Epidermal melanocyte (primary cell): ENCODE data around the gene FNDC1.

Experiments used
- DNase-seq: peaks from one replicate; pipeline ENCODE4 v3.0.0; 2011; ENCODE audit warnings: low spot score; ENCODE audit not compliant: insufficient read length

The FNDC1 gene

GRCh38 chr6:159305804-159306537 is 136.8 kb downstream of the FNDC1 start:
- DNase-seq, result no peak

DNA sequence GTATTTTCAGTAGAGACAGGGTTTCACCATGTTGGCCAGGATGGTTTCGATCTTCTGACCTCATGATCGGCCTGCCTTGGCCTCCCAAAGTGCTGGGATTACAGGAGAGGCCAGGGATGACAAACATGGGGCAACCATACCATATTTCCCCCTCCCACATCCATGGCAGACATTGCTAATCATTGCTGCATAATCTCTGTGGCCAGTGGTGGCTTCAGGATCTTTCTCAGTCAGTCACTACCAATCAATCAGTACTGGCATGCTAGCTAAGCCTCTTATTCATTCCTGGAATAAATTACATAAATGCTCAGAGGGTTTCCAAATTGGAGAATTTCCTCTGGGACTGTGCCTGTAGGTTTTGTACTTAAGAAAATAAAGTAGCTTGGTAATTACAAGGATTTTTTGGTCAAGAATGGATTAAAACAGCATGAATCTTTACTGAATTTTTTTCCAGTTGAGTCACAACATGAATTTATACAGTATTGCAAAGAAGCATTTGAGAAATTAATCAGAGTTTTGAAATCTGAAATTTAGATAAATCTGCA is 138.1 kb downstream of the FNDC1 start:
- no peak for DNase-seq

DNA sequence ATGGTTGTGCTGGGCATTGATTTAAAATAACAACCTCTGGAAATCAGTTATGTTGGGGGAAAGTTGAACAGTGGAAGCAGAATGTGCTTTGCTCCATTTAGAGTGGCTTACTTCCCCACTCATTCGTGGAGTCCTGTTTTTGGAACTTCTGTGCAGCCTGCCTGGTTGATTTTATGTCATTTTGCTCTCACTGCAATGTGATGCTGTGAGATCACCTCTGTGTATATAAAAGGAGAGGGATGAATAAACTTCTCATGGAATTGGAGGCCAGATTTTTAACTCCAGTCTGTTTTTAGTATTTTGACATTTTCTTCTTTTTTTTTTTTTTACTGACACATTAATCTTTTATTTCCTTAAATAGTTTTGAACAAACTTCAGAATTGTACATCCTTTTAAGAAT is 139.0 kb downstream of the FNDC1 start:
- DNase-seq, result no peak

GRCh38 chr6:159309723-159310122 is 140.5 kb downstream of the FNDC1 start:
- DNase-seq, result no peak

DNA sequence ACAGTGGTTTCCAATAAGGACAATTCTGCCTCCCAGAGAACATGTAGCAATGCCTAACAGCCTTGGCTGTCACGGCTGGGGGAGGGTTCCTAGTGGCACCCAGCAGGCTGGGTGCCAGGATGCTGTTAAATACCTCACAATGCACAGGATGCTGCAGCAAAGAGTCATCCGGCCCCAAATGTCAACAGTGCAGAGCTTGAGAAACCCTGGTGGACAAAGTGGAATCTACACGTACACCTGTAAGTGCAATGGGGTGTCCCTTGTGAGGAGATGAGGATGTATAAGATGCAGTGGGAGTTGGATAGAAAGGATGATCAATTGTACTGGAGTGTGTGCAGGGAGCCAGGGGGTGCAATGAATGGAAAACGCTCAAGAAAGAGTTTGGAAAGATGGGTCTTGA is 142.4 kb downstream of the FNDC1 start:
- no peak for DNase-seq

GRCh38 chr6:159312206-159312605 is 143.0 kb downstream of the FNDC1 start:
- no peak for DNase-seq

- DNase-seq, result no peak
Measured at GRCh38 chr6:159313018-159313417, 143.8 kb downstream of the FNDC1 start.

- no peak for DNase-seq
Measured at GRCh38 chr6:159315562-159315961, 146.4 kb downstream of the FNDC1 start.

- no peak for DNase-seq
Measured at GRCh38 chr6:159317430-159317829, 148.2 kb downstream of the FNDC1 start.

DNA sequence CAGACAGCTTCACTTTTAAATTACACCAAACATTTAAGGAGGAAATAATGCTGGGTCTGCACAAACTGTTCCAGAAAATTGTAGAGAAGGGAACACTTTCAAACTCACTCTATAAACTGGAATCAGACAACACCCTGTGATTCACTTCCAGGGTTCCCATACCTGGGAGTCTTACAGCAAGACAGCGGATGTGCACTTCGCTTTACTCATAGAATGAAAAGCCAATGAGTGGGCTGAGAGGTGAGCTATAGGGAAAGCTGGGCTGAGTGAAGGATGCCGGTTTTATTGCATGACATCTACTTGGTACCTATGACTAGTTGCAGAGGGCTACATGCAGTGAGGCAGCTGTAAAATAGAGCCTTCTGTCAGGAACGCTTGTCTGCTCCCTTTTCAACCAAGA is 152.1 kb downstream of the FNDC1 start:
- DNase-seq, result no peak
